GM12801 (cell line): ENCODE results near the gene MYOZ1.

Experiments used
- TF ChIP-seq, protein P1 (sequence below): IDR thresholded peaks from one replicate; pipeline ENCODE4 v1.5.1; 2011; ENCODE audit warnings: control low read depth; ENCODE audit not compliant: insufficient read length; ENCODE audit errors: extremely low read depth

Gene MYOZ1, protein sequence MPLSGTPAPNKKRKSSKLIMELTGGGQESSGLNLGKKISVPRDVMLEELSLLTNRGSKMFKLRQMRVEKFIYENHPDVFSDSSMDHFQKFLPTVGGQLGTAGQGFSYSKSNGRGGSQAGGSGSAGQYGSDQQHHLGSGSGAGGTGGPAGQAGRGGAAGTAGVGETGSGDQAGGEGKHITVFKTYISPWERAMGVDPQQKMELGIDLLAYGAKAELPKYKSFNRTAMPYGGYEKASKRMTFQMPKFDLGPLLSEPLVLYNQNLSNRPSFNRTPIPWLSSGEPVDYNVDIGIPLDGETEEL

DNA sequence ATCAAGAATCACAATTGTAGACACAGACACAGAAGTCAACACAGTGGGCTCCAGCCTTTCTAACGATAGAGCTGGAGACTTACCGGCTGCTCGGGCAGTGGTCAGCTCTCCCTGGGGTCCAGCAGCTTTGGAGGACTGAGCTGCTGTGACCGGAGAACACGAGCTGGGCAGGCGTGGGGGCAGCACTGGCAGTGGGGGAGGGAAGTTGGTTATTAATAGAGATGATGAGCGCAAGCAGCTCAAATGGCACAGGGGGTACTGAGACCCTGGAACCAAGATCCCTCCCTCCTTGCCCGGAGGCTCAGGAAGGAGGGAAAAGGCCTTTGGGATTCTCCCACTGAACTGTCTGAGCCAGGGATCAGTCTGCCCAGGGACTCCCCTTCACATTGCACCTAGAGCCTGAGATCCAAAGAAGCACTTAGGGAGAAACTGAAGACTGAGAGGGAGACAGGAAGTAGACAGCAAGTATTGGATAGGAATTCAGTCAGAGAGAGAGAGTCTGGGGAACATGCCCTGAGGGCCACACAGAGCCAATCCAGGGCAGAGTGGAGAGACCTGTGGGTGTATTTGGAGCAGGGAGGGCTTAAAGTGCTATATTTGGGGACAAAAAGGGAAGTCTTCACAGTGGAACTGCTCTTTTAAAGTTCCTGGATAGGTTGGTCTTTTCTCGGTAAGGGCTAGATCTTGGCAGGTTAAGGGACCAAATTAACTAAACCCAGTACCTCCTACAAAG lies at the start of gene MYOZ1:
MYOZ1 (minus strand) TSS at position 147 of the 733 bp plus-strand sequence. CDS start 1,457 bp downstream, outside the sequence.
- TF ChIP-seq, protein P1, sequence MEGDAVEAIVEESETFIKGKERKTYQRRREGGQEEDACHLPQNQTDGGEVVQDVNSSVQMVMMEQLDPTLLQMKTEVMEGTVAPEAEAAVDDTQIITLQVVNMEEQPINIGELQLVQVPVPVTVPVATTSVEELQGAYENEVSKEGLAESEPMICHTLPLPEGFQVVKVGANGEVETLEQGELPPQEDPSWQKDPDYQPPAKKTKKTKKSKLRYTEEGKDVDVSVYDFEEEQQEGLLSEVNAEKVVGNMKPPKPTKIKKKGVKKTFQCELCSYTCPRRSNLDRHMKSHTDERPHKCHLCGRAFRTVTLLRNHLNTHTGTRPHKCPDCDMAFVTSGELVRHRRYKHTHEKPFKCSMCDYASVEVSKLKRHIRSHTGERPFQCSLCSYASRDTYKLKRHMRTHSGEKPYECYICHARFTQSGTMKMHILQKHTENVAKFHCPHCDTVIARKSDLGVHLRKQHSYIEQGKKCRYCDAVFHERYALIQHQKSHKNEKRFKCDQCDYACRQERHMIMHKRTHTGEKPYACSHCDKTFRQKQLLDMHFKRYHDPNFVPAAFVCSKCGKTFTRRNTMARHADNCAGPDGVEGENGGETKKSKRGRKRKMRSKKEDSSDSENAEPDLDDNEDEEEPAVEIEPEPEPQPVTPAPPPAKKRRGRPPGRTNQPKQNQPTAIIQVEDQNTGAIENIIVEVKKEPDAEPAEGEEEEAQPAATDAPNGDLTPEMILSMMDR, result no peak

GRCh38 chr10:73655990-73656298 lies 14.7 kb upstream of the MYOZ1 start, which contains the start of gene SYNPO2L:
TSS of gene SYNPO2L (minus strand) at chr10:73656029. CDS start at chr10:73655922, 107 bp downstream.
- TF ChIP-seq, protein P1, result no peak

- TF ChIP-seq, protein P1, result no peak
Measured at GRCh38 chr10:73655257-73655989, 14.1 kb upstream of the MYOZ1 start.

- TF ChIP-seq, protein P1, result no peak
Measured at GRCh38 chr10:73653701-73654100, 12.4 kb upstream of the MYOZ1 start.

GRCh38 chr10:73653195-73653594 lies 11.9 kb upstream of the MYOZ1 start:
- TF ChIP-seq, protein P1, result no peak

GRCh38 chr10:73650537-73651331 lies 9.5 kb upstream of the MYOZ1 start:
- TF ChIP-seq, protein P1, result no peak
